A549 (cell line): ENCODE data around the gene CMTM1.

Experiments
- EP300 ChIP-seq, 2 experiments: fragments of >200 bp; sonication (Bioruptor Twin); formaldehyde crosslinking; IDR thresholded peaks; 2 replicates in 1 of 2; 3 replicates in 1 of 2; pipeline ENCODE4 v1.6.1; 2016 to 2017
- JUNB ChIP-seq: fragments of >200 bp; sonication (Bioruptor Twin); formaldehyde crosslinking; IDR thresholded peaks from 2 replicates; pipeline ENCODE4 v1.6.1; 2016
- RCOR1 ChIP-seq: fragments of 150-350 bp; IDR thresholded peaks from 2 replicates; pipeline ENCODE4 v1.6.1; 2014; ENCODE audit warnings: antibody characterized with exemption, low read length, low read depth

GRCh38 chr16:66605177-66605978 is 39.1 kb downstream of the CMTM1 start:
- TF ChIP-seq RCOR1, result no peak
- no peak for TF ChIP-seq JUNB
- no peak for TF ChIP-seq EP300 (IDR thresholded peaks at IDR 0.05)
